GM21723 (cell line): ENCODE results near the gene TBC1D10A.

ENCODE experiments used
- ATAC-seq: cut with Tn5 transposase; IDR thresholded peaks from one replicate; pipeline ENCODE4 v1.9.1; 2021; ENCODE audit warnings: mild to moderate bottlenecking, moderate library complexity; ENCODE audit not compliant: unreplicated experiment

The TBC1D10A gene

GRCh38 chr22:30323246-30323645 is 3.5 kb downstream of the TBC1D10A start:
- ATAC-seq, result no peak

DNA sequence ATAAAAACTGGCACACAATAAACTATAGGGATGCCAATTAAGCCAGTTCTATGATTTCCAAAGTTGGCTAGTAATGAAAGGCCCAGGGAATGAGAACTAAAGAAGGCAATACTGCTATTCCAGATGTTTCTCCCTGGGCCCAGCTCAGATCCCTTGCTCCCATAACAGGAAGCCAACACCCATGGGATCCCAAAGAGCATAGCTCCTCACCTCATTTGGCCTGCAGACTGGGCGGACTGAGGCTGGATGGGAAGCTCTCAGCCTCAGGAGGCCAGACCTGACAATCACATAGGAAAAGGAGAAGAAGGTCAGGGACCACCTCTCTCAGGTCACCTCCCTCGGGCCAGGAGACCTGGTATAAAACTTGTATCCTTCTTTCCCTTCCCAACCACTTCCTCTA is 5.3 kb downstream of the TBC1D10A start:
- ATAC-seq, result no peak

GRCh38 chr22:30320021-30320556 is 6.7 kb downstream of the TBC1D10A start:
- no peak for ATAC-seq

DNA sequence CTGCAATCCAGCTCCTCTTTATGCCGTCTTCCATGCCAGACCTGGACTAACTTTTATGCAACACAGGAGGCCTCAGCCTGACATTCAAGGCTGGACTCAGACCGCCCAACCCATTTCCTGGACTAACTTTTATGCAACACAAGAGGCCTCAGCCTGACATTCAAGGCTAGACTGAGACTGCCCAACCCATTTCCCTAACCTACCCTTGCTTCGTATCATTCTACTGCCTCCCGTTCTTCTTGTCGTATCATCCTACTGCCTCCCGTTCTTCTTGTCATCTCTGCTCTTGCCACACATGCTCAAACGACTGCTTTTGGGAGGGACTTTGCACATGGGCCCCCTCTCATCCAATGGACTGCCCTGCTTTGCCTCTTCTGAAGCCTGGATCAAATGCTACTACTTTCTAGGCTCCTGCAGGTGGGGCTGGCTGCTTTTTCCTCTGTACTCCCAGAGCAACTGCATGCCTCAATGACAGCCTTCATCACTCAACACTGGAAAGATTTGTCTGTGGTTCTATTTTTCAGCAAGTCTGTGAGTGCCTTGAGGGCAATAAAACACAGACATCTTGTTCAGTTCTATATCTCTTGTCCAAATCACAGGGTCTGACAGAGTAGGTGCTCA is 7.8 kb downstream of the TBC1D10A start:
- no peak for ATAC-seq

DNA sequence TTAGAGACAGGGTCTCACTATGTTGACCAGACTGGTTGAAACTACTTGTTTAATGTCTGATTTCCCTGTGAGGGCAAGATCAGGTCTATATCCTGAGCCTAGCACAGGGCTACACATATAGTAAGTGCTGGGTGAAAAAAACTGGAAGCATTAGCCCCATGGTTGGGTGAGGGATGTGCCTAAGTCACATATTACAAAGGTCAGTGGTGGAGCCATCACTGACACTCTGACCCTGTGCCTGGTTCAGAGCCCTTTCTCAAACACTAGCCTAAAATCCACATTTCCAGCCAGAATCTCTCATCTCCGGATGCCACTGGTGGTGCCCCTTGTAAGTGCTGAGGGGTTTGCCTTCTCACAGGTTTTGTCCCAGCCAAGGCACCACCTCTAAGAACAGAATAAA is 9.0 kb downstream of the TBC1D10A start:
- no peak for ATAC-seq

DNA sequence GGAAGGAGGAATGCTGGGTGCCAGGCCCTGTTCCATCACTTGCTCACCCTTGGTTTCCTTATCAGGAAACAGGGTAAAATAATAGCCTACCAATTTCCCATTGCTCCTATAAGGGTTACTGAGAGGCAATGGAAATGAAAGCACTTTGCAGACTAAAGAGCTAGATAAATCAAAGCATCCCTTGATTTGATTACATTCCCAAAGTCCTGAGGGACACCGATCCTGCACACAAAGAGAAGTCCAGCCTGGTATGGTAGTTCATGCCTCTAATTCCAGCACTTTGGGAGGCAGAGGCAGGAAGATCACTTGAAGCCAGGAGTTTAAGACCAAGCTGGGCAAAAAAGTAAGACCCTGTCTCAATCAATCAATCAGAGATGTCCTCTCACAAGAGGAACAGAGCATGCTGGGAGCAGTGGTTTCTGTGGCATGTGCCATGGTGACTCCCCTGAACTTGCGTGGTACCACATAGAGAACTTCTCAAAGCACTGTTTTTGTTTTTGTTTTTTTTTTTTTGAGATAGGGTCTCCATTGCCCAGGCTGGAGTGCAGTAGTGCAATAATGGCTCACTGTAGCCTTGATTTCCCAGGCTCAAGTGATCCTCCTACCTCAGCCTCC is 10.7 kb downstream of the TBC1D10A start:
- ATAC-seq, result no peak

- peak; percentile 43 for ATAC-seq
Measured at GRCh38 chr22:30314915-30315314, 11.8 kb downstream of the TBC1D10A start.

DNA sequence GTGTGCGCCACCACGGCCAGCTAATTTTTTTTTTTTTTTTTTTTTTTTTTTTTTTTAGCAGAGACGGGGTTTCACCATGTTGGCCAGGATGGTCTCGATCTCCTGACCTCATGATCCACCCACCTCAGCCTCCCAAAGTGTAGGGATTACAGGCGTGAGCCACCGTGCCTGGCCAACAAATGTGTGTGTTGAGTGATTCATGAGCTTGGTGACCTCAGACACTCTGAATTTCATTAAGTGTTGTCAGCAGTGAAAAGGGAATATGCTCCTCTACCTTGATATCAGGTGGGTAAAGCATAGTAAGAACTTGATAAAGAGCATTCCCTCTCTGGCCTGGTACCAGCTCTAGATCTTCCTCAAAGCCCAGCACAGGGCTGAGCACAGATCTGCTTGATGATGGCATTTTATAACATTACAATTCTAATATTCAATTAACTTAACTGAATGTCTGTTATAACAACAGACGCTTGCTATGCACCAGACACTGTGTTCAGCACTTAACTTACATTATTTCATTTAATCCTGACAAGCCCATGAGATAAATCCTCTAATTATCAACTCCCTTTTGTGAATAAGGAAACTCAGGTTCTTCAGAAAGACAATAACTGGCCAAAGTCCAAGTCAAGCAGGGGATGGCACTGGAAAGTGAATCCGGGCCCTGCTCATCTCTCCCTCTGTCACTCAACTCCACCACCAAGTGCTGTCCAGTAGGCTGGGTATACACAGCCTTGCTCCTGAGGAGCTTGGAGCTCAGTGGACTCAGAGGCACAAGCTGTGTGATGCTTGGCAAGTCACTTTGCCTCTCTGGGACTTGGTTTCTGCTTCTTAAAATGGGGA is 13.0 kb downstream of the TBC1D10A start:
- no peak for ATAC-seq

DNA sequence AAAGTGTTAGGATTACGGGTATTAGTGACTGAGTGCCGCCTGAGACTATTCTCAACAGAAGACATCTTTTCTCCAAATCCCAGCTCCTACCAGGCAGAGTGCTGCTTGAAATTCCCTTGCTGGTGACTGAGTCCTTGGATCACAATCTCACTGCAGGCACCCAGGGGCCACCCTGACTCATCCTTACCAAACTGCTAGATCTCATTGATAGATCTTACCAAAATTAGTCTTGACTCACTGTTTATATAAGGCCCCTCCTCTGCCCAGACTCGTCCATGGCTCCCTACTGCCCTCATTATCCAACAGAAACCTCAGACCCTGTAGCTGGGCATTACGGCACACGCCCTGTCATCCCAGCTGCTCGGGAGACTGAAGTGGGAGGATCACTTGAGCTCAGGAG is 14.7 kb downstream of the TBC1D10A start:
- no peak for ATAC-seq

DNA sequence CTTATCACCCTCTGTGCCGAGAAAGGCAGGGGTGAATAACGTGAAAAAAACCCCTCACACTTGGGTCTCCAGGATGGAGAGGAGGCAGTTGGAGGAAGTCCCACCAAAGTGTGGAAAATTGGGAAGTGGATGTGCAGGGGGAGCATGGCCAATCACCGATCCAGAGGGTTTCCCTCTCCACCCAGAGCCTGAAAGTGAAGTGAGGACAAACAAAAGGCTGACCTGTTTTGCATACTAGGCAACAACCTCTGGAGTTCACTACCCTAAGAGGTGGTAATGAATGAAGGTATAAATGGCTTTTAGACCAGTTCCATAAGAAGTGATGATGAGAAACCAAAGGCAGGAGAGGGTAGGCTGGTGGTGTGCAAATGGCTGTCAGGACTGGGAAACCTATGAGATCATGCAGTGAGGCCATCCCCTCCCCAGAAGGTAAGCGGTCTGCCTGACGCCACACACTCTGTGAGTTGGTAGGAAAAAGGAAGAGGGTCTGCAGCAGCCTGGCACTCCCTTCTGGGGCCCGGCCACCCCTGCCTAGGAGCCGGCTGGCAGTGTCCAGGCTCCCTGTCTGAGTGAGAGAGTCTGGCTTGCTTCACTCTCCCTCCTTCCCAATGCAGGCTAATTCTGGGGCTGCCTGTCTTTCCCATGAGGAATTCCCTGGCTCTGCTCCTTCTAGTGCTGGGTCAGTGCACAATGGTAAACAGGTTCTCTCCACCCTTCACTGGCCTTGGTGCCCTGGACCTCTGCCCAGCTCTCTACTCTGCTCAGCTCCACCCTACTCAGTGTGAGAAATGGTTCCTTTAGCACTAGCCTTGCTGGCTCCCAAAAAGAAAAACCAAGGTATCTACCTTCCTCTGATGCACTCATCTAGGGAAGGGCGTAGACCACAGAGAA is 15.6 kb downstream of the TBC1D10A start:
- ATAC-seq, result no peak

DNA sequence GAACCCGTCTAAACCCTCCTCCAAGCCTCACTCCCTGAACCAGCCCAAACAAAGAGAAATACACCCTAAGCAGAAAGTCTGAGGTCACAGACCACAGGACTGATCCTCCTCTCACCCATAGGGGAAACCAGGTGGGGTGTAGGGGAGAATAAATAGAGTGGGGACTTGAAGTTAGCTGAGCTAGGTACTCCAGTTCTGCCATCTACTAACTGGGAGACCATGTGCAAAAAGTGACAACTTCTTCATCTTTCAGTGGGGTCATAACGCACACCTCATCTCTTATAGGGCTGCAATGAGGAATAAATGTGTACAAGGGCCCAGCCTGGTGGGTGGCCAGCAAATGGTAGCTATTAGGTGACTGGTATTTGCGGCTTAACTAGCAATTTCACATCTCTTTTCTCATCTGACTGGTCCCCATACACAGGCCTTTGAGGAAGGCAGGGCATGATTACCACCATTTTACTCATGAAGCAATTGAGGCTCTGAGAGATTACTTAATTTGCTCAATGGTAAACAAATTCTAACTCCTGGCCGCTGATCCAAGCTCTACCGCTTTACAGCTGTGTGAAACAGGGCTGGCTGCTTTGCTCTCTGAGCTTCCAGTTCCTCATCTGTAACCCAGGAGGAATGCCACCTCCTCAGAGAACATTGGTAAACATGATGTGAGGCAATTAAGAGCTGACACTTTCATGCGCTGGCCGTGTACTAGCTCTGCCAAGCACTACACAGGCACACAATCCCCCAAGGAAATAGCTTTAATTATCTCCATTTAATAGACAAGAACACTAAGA is 16.6 kb downstream of the TBC1D10A start:
- peak; percentile 36 for ATAC-seq

- no peak for ATAC-seq
Measured at GRCh38 chr22:30308518-30309230, 18.1 kb downstream of the TBC1D10A start.

GRCh38 chr22:30308093-30308492 is 18.6 kb downstream of the TBC1D10A start:
- ATAC-seq, result no peak

- ATAC-seq, result no peak
Measured at GRCh38 chr22:30307041-30307574, 19.6 kb downstream of the TBC1D10A start.

- no peak for ATAC-seq
Measured at GRCh38 chr22:30306627-30307011, 20.1 kb downstream of the TBC1D10A start.

DNA sequence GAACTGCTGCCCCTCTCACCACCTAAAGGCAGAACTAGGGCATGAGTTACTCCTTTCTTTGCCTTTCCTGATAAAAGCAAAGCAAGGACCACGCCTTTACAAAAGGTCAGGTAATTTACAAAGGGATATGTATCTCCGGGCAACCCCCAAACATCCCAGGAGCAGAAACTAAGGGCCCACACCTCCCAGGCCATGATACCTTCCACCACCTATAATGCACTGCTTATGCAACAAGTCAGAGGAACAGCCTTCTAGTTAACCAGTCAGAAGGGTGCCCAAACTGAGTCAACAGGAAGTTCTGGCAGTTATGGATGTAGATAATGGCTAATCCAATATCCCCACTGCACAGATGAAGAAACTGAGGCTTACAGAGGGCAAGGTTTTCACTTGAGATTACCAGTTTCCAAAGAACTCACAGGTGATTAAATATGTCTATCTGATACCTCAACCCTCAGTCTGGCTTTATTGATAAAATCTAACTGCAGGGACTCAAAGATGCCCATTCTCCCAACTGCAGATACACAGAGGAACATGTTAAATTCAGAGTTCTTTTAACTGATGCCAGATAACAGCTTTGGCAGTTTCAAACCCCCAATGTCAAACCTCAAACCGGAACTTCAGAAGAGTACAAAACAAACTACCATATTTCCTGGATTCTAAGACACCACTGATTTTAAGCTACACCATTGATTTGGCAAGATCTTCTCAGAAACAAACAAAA is 20.7 kb downstream of the TBC1D10A start:
- no peak for ATAC-seq

DNA sequence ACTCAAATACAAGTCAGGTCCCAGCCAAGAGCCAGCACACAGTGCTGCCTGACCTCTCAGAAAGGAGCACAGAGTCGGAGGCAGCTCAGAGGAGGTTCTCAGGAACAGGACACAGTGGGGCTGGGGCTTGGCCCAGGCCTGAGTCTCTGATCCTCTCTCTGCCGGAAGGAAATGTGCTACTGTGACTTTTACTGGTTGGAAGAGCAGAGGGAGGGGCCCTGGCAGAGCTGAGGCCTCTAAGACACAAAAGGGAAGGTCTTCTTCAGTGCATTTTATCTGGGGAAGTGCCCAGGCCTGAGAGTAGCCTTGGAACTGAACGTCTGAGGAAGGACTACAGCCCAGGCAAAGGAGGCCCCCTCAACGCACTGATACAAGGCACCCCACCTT is 21.2 kb downstream of the TBC1D10A start:
- ATAC-seq, result peak; percentile 44

DNA sequence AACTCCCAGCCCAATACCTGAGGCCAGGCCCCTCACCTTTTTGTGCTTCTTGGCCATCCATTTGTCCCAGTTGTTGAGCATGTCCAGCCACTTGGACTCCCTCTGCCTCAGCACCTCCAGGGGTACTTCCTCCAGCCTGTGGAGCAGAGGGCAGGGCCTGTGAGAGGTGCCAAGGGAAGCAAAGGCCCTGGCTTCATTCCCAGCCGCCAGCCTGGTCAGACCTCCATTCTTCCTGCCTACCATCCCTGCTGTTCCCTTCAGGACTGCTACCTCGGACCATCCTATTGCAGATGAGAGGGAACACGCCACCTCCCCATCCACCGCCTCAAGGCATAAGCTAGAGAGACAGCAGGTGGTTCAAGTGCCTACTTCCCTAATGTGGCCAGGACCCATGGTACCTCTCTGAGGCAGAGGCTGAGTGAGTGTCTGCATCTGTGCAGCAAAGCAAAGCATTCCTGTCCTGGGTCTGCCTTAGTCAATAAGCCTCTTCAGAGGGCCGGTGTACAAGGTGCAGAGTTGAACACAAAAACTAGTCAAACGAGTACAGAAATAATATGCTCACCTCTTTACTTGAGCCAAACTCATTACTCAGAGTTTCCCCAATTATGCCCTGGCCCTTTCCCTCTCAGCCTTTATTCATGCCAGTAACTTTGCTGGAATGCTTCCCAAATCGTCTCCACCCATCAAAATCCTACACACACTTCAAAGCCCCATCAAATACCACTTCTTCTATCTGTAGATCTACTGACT is 22.1 kb downstream of the TBC1D10A start:
- no peak for ATAC-seq
